Panc1 (cell line): Measurements from ENCODE around the gene WNT1.

Experiments
- POLR2AphosphoS5 ChIP-seq: IDR thresholded peaks from 2 replicates; pipeline ENCODE4 v1.6.1; 2012; ENCODE audit warnings: mild to moderate bottlenecking, low read depth, low read length, moderate library complexity
- TCF7L2 ChIP-seq: IDR thresholded peaks from 2 replicates; pipeline ENCODE4 v1.6.1; 2011; ENCODE audit warnings: mild to moderate bottlenecking, low read depth, low read length, inconsistent platforms
- TF ChIP-seq, protein P1 (sequence below): fragments of 450-650 bp; IDR thresholded peaks from 2 replicates; pipeline ENCODE4 v1.5.1; 2017; ENCODE audit warnings: mild to moderate bottlenecking
- TF ChIP-seq, protein P2 (sequence below), 2 experiments: IDR thresholded peaks; 2 replicates each; pipeline ENCODE4 v1.6.1; 2011 to 2012; ENCODE audit warnings: low read depth in 2 of 2, control low read depth in 1 of 2, low read length in 1 of 2, mild to moderate bottlenecking in 1 of 2, moderate library complexity in 1 of 2; ENCODE audit not compliant: insufficient read depth in 1 of 2

DNA sequence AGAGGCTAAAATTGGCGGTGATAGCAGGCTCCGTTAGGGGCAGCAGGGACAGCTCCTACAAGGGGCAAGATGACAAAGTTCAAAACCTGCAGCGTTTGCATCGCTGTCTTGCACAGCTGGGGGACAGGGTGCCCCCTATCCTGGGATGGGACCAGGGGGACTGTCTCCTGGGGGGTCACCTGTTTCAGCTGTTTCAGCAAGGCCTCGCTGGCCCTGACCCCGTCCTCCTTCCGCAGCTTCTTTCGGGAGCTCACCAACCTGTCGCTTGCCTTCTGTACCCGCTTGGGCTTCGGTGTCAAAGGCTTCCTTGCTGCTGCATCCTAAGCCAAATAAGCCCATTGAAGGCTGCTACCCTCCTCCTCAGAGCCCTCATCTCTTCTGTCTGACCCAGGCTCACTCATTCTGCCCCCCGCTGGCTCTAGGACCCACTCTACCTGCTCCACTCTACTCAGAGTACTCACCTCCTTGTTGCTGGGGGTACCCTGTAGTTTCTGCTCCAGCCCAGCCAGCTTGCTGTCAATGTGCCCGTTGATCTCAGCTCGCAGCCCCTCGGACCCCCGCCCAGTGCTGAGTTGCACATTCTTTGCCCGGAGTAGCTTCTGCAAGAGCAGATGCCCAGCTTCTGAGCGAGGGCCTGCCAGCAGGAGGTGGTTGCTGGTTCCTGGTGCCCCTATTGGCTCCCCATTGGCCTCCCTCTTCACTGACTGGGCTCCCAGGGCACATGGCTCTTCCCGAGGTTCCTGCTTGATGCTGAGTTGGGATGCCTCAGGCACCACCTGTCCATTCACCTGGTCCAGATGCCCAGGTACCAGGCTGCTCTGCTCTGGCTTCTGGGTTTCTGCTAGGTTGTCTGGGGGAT, 52.8 kb downstream of the WNT1 start:
- TF ChIP-seq, protein P1, sequence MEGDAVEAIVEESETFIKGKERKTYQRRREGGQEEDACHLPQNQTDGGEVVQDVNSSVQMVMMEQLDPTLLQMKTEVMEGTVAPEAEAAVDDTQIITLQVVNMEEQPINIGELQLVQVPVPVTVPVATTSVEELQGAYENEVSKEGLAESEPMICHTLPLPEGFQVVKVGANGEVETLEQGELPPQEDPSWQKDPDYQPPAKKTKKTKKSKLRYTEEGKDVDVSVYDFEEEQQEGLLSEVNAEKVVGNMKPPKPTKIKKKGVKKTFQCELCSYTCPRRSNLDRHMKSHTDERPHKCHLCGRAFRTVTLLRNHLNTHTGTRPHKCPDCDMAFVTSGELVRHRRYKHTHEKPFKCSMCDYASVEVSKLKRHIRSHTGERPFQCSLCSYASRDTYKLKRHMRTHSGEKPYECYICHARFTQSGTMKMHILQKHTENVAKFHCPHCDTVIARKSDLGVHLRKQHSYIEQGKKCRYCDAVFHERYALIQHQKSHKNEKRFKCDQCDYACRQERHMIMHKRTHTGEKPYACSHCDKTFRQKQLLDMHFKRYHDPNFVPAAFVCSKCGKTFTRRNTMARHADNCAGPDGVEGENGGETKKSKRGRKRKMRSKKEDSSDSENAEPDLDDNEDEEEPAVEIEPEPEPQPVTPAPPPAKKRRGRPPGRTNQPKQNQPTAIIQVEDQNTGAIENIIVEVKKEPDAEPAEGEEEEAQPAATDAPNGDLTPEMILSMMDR = no peak
- TF ChIP-seq, protein P2, sequence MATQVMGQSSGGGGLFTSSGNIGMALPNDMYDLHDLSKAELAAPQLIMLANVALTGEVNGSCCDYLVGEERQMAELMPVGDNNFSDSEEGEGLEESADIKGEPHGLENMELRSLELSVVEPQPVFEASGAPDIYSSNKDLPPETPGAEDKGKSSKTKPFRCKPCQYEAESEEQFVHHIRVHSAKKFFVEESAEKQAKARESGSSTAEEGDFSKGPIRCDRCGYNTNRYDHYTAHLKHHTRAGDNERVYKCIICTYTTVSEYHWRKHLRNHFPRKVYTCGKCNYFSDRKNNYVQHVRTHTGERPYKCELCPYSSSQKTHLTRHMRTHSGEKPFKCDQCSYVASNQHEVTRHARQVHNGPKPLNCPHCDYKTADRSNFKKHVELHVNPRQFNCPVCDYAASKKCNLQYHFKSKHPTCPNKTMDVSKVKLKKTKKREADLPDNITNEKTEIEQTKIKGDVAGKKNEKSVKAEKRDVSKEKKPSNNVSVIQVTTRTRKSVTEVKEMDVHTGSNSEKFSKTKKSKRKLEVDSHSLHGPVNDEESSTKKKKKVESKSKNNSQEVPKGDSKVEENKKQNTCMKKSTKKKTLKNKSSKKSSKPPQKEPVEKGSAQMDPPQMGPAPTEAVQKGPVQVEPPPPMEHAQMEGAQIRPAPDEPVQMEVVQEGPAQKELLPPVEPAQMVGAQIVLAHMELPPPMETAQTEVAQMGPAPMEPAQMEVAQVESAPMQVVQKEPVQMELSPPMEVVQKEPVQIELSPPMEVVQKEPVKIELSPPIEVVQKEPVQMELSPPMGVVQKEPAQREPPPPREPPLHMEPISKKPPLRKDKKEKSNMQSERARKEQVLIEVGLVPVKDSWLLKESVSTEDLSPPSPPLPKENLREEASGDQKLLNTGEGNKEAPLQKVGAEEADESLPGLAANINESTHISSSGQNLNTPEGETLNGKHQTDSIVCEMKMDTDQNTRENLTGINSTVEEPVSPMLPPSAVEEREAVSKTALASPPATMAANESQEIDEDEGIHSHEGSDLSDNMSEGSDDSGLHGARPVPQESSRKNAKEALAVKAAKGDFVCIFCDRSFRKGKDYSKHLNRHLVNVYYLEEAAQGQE (IDR thresholded peaks at IDR 0.05; ENCODE audit: insufficient read depth in 1 of 2, low read depth in 2 of 2, low read length in 1 of 2) = no peak
- TF ChIP-seq TCF7L2 (no peak), POLR2AphosphoS5 (no peak)
